Stimulated activated CD8-positive, alpha-beta memory T cell treated with anti-CD3 and anti-CD28 coated beads, Interleukin-15, amount 100 ng/mL, for 4 hours (primary cell): ENCODE data around the gene PLEKHM3.
"Not testable (repeated sequence)": the region's sequence is repeated elsewhere in the genome, so short reads cannot be mapped to it uniquely, and the experiment has no call there.

Experiments
- DNase-seq, 2 donors: peaks; one replicate each; pipeline ENCODE4 v3.0.0-alpha.2; 2020; ENCODE audit warnings: low read depth in 2 of 2

The PLEKHM3 gene

DNA sequence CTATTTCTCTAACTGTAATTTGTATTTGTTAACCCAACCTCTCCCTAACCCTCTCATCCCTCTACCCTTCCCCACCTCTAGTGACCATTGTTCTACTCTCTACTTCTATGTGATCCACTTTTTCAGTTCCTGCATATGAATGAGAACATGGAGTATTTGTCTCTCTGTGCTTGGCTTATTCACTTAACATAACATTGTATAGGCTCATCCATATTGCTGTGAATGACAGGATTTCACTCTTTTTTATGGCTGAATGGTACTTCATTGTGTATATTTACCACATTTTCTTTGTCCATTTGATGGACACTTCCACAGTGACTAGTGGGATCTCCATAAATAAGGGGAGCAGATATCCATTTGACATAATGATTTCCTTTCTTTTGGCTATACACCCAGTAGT, 103.7 kb downstream of the PLEKHM3 start:
- DNase-seq = no peak

DNA sequence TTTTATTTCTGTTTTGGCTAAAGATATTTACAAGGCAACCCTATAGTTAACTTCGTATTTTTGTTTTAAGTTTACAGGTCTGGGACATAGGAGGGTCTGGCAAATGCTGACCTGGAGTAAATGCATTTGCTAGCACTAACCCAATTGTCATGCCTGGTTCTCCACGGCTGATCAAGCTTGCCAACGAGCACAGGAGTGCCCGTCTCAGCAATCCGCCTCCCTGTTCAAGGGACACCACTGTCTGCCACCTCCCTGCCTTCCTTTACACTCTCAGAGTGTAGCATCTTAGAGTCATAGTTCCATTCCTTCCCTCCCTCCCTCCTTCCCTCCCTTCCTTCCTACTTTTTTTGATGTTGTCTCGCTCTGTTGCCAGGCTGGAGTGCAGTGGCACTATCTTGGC, 104.6 kb downstream of the PLEKHM3 start:
- DNase-seq = no peak

DNA sequence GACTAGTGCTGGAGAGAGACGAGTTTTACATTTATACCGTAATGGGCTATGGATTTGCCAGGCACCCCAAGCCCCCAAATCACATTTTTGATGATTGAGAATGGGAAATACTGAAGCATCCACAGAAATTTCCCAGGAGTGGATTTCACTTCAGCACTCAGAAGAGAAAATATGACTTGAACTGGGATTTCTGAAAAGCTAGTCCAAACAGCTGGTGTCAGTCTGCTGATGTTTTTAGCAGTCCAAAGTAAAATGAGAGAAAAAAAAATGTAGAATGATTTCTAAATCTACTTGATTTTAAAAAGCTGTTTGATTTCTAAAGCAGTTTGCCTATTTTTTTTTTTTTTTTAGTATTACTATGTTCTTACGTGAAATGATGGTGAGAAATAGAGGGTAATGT, 105.0 kb downstream of the PLEKHM3 start:
- no peak for DNase-seq

- no peak for DNase-seq
Observed at GRCh38 chr2:207919164-207919919, 106.0 kb downstream of the PLEKHM3 start.

DNA sequence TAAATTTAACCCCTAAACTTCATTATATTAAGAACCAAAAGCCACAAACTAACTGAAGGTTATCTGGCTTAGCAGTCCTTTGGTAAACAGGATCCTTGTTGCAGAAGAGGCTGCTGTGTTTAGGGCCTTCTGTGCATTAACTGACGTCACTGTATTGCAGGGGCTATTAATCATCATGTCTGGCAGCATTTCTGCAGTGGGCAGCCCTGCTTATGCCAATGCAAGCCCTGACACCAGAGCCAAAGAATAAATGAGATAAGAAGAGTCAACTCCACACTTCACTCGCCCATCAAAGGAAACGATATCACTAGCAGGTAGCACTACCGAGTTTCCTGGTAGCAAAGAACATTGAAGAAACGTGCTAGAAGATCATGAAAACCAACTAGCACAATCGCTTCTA, 110.6 kb downstream of the PLEKHM3 start:
- DNase-seq = no peak

GRCh38 chr2:207913772-207914358, 111.5 kb downstream of the PLEKHM3 start:
- DNase-seq = no peak

- no peak for DNase-seq
Observed at GRCh38 chr2:207911856-207912255, 113.5 kb downstream of the PLEKHM3 start.

GRCh38 chr2:207911215-207911614, 114.1 kb downstream of the PLEKHM3 start:
- DNase-seq = no peak

DNA sequence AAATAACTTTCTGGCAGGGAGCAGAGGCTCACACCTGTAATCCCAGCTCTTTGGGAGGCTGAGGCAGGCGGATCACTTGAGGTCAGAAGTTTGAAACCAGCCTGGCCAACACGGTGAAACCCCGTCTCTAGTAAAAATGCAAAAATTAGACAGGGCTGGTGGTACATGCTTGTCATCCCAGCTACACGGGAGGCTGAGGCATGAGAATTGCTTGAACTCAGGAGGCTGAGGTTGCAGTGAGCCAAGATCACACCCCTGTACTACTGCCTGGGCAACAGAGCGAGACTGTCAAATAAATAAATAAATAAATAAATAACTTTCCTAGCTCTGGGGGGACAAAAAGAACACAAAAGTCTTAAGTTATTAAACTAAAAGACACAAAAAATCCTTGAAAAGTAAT, 118.8 kb downstream of the PLEKHM3 start:
- not testable (repeated sequence) for DNase-seq

- DNase-seq = no peak
Observed at GRCh38 chr2:207905546-207905945, 119.8 kb downstream of the PLEKHM3 start.

DNA sequence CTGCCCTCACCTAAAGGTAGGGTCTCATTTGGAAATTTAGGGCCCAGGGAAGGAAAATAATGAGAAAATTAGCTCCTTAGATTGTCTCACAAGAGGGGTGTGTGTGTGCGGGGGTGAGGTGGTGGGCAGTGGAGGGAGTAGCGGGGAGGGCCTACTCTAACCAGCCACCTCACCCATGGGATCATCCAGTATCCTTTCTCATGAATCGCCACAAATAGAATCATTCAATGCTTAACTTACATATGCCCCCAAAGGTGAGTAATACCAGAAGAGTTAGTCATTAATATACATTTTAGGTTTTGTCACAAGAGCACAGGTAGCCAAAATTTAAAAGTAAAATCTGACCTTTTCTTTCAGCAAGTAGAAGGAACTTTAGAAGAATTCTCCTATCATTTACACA, 122.1 kb downstream of the PLEKHM3 start:
- no peak for DNase-seq

DNA sequence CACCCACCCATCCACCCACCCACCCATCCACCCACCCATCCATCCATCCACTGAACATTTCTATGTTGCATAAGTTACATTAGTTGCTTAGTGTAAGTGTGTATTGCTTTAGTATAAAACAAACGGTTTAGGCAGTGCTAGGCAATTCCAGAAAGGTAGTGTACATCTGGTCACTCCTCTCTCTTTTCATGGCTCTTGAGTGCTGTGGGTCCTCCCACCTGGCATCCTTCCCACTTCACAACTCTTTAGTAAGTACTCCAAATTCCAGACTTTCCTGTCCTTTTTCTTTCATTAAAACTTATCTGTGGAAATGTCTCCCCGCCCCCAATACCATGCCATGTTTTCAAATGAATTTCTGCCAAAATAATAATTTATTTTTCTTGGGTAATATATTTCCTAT, 122.5 kb downstream of the PLEKHM3 start:
- no peak for DNase-seq

DNA sequence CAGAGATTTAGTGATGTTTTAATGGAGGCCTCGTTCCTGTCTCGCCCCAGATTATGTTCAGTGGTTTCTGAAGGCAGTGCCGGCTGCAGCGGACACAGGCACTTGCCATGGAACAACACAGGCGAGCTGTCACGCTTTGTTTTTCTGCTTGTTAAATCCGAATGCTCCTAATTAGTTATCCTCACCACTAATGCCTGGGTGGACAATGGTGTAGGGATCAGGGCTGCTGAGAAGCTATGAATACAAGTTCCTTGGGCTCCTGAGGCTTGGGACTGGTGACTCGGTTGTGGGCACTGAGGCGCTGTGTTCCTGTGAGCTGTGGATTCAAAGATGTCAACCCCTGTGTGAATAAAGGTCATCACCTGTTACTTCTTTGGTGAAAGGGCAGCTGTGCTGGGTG, 123.5 kb downstream of the PLEKHM3 start:
- no peak for DNase-seq

- DNase-seq = no peak
Observed at GRCh38 chr2:207901401-207901800, 123.9 kb downstream of the PLEKHM3 start.

GRCh38 chr2:207898354-207898695, 127.0 kb downstream of the PLEKHM3 start:
- DNase-seq = no peak

- DNase-seq = no peak
Observed at GRCh38 chr2:207897541-207898353, 127.6 kb downstream of the PLEKHM3 start.

GRCh38 chr2:207896525-207897285, 128.6 kb downstream of the PLEKHM3 start:
- no peak for DNase-seq

- no peak for DNase-seq
Observed at GRCh38 chr2:207895274-207895860, 130.0 kb downstream of the PLEKHM3 start.

GRCh38 chr2:207892716-207893402, 132.5 kb downstream of the PLEKHM3 start:
- DNase-seq = no peak

DNA sequence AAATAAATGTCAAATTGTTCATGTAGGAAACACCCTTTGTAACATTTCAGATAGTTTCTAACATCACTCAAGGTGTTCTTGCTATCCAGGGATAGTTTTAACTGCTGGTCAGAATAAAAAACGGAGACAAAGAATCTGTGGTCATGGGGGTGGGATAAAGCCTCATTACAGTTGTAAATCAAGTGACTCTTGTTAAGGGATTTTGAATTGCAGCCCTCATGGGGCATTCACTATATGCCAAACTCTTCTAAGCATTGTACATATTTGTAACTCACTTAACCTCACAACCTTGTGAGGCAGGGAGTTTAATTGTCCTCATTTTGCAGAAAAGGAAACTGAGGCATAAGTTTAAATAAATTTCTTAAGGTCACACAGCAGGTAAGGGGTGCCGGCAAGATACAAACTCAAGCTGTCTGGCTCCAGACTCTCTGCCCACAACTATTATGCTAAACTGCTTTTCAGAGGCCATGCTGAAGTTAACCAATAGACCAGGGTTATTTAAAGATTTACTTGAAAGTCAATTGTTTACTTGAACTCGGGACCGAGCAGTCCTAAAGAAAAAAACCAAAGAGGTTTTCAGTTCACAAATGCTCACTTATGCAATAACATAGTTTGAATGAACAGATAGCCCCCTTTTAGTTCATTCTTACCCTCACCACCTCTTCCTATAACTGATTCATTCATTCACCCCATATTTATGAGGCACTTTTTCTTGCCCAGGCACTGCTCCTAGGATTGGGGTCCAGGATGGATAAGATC, 134.1 kb downstream of the PLEKHM3 start:
- DNase-seq = no peak
